ENCODE measurements around the gene SLC7A8. TPM values are rescaled to one million over a fixed set of nuclear protein-coding genes. Genes with fewer than 3 reads are reported as not detected.

The SLC7A8 gene
- total RNA-seq, 1 experiment from 2014 or later = 2.5 TPM

DNA sequence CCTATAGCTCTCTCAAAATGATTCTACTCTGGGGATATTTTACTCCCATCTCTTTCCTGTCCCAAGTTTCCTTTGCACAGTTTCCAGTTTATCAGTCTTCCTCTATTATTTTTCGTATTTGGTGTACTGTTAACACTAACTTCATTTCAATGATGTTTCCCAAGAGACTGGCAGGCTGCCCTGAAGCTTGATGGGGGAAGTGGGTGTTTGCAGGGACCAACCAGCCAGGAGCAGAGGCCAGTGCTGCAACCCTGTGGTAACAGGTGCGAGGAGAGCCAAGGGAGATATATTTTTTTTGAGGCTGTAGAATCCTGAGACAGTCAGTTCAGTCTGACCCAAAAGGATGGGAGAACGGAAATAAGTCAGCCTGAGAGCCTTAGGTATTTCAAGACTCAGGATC lies 52.6 kb downstream of the SLC7A8 start:
- DNase-seq (ENCODE audit: low spot score) = no peak

GRCh38 chr14:23129759-23130316 lies 53.6 kb downstream of the SLC7A8 start:
- no peak for DNase-seq (ENCODE audit: low spot score)

DNA sequence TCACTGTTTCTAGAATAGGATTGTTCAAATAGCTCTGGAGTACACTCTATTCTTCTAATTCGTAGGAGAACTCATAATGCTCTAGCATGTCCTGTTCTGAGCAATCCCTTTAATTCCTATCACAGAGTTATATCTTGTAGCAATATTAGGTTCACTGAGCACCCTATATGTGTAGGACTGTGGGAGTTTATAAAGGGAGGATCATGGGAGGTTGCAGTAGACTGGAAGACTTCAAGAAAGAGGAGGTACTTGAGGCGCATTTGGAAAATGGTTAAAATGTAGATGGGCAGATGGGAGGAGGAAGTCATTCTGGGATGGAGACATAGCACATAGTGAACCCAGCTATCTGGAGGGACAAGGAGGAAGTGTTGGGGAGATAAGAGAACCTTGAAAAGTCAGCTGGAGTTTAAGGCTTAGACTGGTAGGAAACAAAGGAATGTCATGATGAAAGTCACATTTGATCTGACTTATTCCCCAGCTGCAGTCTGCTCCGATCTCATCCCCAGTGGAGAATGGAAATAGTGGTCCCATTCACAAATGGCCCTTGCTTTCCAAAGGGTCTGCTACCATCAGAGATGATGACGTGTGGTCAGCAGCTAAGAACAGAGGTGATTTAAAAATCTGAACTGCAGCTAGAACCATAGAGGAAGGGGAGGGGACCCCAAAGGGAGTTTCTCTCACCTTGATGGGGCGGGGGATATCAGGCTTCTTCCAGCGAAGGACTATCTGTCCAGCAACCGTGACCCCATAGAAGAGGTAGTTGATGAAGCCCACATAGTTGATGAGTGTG lies 54.3 kb downstream of the SLC7A8 start:
- no peak for DNase-seq (ENCODE audit: low spot score)

GRCh38 chr14:23127861-23128260 lies 55.6 kb downstream of the SLC7A8 start:
- DNase-seq (ENCODE audit: low spot score) = no peak

DNA sequence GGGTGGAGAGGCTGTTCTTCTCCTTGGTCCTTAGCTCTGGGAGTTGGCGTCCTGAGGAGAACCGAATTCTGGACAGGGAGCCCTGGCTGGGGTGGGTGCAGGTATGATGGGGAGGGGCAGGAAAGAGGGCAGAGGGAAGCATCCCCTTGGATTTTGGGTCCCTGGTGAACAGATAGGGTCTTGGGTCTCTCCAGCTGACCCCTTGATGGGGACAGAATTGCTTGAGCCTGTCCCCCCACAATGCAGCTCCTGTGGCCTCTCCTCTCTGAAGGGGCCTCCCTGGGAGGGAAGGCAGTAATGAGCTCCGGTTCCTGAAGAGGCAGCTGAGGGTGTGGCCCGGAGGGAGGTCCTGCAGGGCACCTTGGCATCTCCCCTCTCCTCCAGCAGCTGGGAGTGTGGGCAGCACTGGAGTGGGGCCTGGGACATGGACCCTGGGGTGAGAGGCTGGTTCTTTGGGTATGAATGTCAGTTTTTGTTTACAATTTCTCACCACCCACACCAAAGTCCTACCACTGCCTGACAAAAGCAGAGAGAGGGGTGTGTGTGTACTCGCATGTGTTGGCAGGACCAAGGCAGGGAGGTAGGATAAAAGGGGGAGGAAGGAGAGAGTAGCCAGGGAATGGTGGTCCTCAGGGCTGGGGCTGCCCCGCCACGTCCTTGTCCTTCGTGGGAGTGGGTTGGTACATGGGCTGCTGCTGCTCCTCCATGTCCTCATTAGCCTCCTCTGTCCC lies 56.7 kb downstream of the SLC7A8 start:
- no peak for DNase-seq (ENCODE audit: low spot score)

GRCh38 chr14:23125933-23126524 lies 57.4 kb downstream of the SLC7A8 start:
- no peak for DNase-seq (ENCODE audit: low spot score)

GRCh38 chr14:23125011-23125410 lies 58.4 kb downstream of the SLC7A8 start:
- DNase-seq (ENCODE audit: low spot score) = no peak

DNA sequence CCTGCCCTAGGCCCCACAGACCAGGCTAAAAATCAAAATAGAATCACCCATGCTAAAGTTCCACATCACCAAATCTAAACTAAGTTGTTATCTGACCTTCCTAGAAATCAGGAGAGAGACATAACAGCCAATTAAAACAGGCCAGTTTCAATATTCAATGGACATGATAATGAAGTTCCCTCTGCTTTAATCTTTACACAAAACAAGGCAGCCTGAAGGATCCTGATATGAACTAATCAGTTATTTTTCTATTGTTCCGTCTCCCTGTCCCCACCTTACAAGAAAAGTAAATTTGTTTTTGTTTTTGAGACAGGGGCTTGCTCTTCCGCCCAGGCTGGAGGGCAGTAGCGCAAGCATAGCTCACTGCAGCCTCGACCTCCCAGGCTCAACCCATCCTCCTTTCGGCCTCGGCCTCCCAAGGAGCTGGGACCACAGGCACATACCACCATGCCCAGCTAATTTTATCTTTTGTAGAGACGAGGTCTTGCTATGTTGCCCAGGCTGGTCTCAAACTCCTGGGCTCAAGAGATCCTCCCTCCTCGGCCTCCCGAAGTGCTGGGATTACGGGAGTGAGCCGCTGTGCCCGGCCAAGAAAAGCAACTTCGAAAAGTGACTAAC lies 59.0 kb downstream of the SLC7A8 start:
- DNase-seq (ENCODE audit: low spot score) = no peak

DNA sequence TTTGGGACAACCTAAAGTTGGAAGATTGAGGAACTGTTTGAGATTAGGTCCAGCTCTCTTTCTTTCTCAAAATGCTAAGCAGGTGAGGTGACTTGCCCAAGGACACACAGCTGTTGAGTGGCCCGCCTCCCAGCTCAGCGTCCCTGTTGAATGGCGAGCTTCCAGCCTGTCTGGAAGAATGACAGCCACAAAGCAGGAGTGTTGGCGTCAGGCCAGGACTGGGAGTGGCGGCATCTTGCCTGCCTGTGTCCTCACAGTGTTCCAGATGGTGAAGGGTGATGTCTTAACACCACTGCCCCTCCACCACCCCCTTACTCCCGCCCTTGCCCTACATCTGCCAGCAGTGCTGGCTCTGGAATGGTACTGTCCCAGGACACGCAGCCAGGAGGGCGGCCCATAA lies 60.0 kb downstream of the SLC7A8 start:
- no peak for DNase-seq (ENCODE audit: low spot score)

DNA sequence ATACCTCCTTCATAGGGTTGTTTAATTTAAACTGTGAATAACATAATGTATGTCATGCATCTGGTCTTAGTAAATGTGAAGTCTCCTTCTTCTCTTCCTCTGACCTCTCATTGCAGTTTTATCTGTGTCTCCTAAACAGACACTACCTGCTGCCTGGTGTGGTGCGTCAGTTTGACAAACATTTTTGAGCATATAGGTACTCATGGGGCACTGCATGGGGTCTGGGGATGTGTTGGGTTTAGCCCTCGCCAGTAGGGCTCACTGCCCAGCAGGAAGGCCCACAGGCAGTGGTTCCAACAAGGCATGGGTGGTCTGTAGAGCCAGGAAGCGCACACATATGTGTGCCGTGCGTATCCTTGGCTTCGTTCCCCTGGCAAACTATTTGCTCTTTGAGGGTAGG lies 61.4 kb downstream of the SLC7A8 start:
- no peak for DNase-seq (ENCODE audit: low spot score)

GRCh38 chr14:23121361-23121771 lies 62.1 kb downstream of the SLC7A8 start:
- DNase-seq (ENCODE audit: low spot score) = peak; percentile 58

GRCh38 chr14:23120541-23121251 lies 62.8 kb downstream of the SLC7A8 start:
- DNase-seq (ENCODE audit: low spot score) = peak; percentile 56

DNA sequence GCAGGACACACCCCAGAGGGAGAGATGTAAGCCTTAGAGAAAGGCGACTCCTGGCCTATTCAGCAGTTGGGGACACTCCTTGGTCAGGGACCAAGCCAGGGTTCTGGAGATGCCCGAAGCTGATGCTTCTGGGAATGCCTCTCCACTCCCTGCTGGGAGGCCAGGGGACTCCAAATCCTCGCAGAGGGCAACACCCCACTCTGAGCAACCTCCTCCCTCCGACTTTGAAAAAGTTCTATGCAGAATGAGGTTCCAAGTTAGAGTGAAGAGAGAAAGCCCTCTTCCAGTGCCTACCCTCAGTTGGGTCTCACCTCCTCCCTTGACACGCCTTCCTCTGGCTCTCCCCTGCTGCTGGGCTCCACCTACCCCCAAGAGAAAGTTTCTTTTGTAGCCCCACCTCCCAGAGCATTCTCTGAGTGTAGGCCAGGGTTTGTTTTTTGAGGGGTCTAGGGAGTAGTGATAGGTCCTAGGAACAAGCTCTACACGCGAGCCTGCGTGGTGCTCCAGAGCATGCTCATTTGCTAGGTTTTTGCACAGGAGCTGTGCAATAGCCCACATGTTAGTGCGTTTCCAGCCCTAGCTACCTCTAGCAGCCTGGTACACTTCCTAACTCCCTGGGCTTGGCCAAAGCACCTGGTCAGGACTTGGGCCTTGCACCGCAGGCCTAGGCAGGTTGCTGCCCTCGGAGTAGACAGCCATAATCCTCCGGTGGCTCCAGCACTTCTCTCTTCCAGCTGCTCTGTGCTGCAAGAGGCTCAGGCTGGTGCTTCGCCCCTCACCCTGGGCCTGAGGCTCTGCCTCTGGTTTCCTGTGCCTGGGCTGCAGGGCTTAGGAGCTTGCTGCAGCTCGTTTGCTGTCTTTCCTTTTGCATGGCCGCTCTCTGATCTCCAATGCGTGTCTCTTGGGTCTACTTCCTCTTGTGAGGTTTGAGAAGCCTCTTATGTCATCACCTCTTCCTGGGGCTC lies 63.8 kb downstream of the SLC7A8 start:
- DNase-seq (ENCODE audit: low spot score) = no peak

GRCh38 chr14:23118506-23119362 lies 64.7 kb downstream of the SLC7A8 start, which contains the start of gene CEBPE:
Gene CEBPE, minus strand, starts transcription at chr14:23119255. Its CDS starts 164 bp downstream, at chr14:23119091.
- no peak for DNase-seq (ENCODE audit: low spot score)

- DNase-seq (ENCODE audit: low spot score) = no peak
These were observed 66.0 kb downstream of the SLC7A8 start for GRCh38 chr14:23117371-23118020.

DNA sequence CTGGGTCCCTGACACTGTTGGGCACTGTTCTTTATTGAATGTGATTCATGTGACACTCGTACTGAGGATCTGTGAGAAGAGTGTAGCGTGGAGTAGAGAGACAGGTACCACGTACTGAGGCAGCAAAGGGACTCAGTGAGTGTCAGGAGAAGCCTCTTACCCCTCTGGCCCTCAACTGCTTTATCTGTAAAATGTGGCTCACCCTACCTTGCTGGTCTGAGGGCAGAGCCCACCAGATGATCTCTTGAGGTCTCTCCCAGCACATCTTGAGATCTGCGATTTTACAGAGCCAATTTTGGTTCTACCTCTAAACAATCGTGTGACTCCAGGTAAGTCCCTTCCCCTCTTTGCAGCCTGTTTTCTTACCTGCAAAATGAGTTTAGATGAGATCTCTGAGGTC lies 67.5 kb downstream of the SLC7A8 start:
- DNase-seq (ENCODE audit: low spot score) = no peak

- peak; percentile 86 for DNase-seq (ENCODE audit: low spot score)
These were observed 68.3 kb downstream of the SLC7A8 start for GRCh38 chr14:23115039-23115731.

DNA sequence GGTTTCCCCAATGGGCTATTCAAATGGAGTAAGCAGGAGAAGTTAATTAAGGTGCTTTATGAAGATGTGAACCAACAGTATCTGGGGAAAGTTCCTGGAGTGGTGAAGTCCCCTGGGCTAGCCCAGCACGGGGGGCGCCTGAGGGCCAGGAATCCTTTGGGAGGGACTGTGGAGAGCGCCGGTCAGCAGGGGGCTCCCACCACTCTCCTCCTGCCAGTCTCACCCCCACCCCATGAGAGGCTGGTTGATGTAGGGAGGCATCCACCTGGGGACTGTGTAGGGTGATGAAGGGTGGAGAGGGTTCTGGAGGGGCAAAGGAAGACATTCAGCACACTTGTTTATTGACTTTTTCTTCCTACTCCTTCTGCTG lies 68.8 kb downstream of the SLC7A8 start:
- DNase-seq (ENCODE audit: low spot score) = no peak

All from A172 (cell line).